ENCODE data around the gene PES1.
"Not testable (repeated sequence)": the region's sequence is repeated elsewhere in the genome, so short reads cannot be mapped to it uniquely, and the experiment has no call there.

PES1 gene

GRCh38 chr22:30635273-30636225 is 43.8 kb upstream of the PES1 start, which contains the start of gene SLC35E4:
SLC35E4 (plus strand) TSS chr22:30635781; CDS start chr22:30636451, 670 bp downstream.
- Histone ChIP-seq H3K4me1 (peaks cover 9 to 40% (median 26%) of the 10 kb centered on the region in 4 donors), H3K27me3 (no peaks in the 10 kb centered on the region), H3K9me3 (no peaks in the 10 kb centered on the region), H3K4me3 (peak within 1 kb of the TSS; percentile 77 to 82), H3K36me3 (no peaks in the 10 kb centered on the region), H3K27ac (peak within 1 kb of the TSS; percentile 85 to 93)
- intact Hi-C loops (cut with DNase I; ENCODE audit: low total_unique reads), result loop anchor here (5.0 kb wide), 1 partner anchor 287 kb away; no protein-coding TSS in a partner anchor
- peak; percentile 24 to 42 for TF ChIP-seq CTCF (IDR thresholded peaks at IDR 0.05)
- DNase-seq, result peak; percentile 93 to 97

- Histone ChIP-seq H3K36me3 (no peaks in the 10 kb centered on the region), H3K27me3 (no peaks in the 10 kb centered on the region), H3K4me3 (peak overlapping the region; percentile 77 to 82), H3K9me3 (no peaks in the 10 kb centered on the region), H3K27ac (peak overlapping the region; percentile 85 to 93), H3K4me1 (peaks cover 9 to 40% (median 26%) of the 10 kb centered on the region in 4 donors)
- peak; percentile 82 to 93 for DNase-seq
- intact Hi-C loops (cut with DNase I; ENCODE audit: low total_unique reads), result loop anchor here (5.0 kb wide), 2 partner anchors 118 to 288 kb away; no protein-coding TSS in a partner anchor
- TF ChIP-seq CTCF (IDR thresholded peaks at IDR 0.05), result peak; percentile 97 to 98
These were observed 42.9 kb upstream of the PES1 start for GRCh38 chr22:30634471-30635233.

DNA sequence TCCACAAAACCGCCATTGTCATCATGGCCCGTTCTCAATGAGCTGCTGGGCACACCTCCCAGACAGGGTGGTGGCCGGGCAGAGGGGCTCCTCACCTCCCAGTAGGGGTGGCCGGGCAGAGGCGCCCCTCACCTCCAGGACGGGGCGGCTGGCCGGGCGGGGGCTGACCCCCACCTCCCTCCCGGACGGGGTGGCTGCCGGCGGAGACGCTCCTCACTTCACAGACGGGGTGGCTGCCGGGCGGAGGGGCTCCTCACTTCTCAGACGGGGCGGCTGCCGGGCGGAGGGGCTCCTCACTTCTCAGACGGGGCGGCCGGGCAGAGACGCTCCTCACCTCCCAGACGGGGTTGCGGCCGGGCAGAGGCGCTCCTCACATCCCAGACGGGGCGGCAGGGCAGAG is 39.8 kb upstream of the PES1 start:
- not testable (repeated sequence) for H3K27me3 ChIP-seq, H3K9me3 ChIP-seq, H3K27ac ChIP-seq, H3K36me3 ChIP-seq, DNase-seq, H3K4me3 ChIP-seq
- intact Hi-C loops (cut with DNase I; ENCODE audit: low total_unique reads), result loop anchor here (5.0 kb wide), 1 partner anchor 121 kb away; no protein-coding TSS in a partner anchor
- peaks cover 4 to 19% (median 15%) of the 10 kb centered on the region in 4 donors for H3K4me1 ChIP-seq

DNA sequence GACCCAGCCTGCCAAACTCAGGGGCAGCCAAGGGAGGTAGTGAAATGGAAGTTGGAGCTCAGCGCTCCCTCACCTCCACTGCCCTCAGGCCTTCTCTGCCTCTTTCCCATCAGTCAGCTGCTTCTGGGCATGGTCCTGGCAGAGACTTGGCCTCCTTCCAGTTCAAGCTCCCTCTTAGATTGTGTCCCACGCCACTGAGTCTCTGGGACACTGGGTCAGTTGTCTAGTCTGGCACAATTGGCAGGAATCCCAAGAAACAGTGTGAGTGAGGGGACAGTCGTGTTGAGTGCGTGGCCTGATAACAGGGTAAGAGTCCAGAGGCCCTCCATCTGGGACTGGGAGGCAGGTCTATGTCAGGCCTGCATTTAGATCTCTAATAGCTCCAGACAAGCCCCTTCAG is 36.8 kb upstream of the PES1 start:
- Histone ChIP-seq H3K9me3 (no peaks in the 10 kb centered on the region), H3K4me3 (no peak overlapping the region), H3K36me3 (no peaks in the 10 kb centered on the region), H3K27ac (no peak overlapping the region), H3K27me3 (no peaks in the 10 kb centered on the region), H3K4me1 (no peaks in the 10 kb centered on the region)
- DNase-seq, result no peak
- intact Hi-C loops (cut with DNase I; ENCODE audit: low total_unique reads), result no loop called here
- TF ChIP-seq CTCF (IDR thresholded peaks at IDR 0.05), result no peak

DNA sequence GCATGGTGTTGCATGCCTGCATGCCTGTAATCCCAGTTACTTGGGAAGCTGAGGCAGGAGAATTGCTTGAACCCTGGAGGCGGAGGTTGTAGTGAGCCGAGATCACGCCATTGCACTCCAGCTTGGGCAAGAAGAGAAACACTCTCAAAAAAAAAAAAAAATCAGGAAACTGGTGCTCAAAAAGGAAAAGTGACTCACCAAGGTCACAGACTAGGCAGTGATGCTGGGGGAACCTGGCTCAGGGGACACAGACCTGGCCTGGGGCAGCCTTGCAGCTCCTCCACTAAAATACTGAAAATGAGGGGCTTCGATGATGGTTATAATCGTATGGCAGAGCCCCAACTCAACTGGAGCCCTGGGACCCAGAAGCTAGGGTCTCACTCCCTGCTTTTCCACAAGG is 35.8 kb upstream of the PES1 start:
- no peak for DNase-seq
- no peaks in the 10 kb centered on the region for H3K4me1 ChIP-seq
- H3K27me3 ChIP-seq, result no peaks in the 10 kb centered on the region
- intact Hi-C loops (cut with DNase I; ENCODE audit: low total_unique reads), result no loop called here
- H3K36me3 ChIP-seq, result peaks cover 0 to 5% (median 0%) of the 10 kb centered on the region in 3 donors
- no peak overlapping the region for H3K4me3 ChIP-seq
- TF ChIP-seq CTCF (IDR thresholded peaks at IDR 0.05), result no peak
- H3K27ac ChIP-seq, result no peak overlapping the region
- H3K9me3 ChIP-seq, result no peaks in the 10 kb centered on the region

Data from tibial artery (tissue), 4 donors.